Stimulated activated effector memory CD8-positive, alpha-beta T cell treated with anti-CD3 and anti-CD28 coated beads, Interleukin-12 subunit alpha, Interleukin-12 subunit beta, amount 100 ng/mL, for 72 hours (primary cell): ENCODE measurements around the gene ODF4.
"Not testable (repeated sequence)": the region's sequence is repeated elsewhere in the genome, so short reads cannot be mapped to it uniquely, and the experiment has no call there.

Experiments used
- ATAC-seq: fragments of 150-1000 bp; cut with Tn5 transposase; 2 replicates; pipeline ENCODE4 v1.10.0; 2021
- DNase-seq, 2 donors: peaks; one replicate each; pipeline ENCODE4 v3.0.0; 2021 to 2022; ENCODE audit warnings: low spot score in 2 of 2
- H3K27ac Mint-ChIP-seq: one replicate; pipeline ENCODE4 v1.8.0; 2022; ENCODE audit warnings: mild to moderate bottlenecking, mixed read lengths
- H3K36me3 Mint-ChIP-seq: one replicate; pipeline ENCODE4 v1.8.0; 2022; ENCODE audit warnings: mild to moderate bottlenecking, mixed read lengths
- H3K4me1 Mint-ChIP-seq: one replicate; pipeline ENCODE4 v1.8.0; 2022; ENCODE audit warnings: mixed read lengths
- H3K4me3 Mint-ChIP-seq: one replicate; pipeline ENCODE4 v1.8.0; 2022; ENCODE audit warnings: mild to moderate bottlenecking, mixed read lengths
- H3K9me3 Mint-ChIP-seq: one replicate; pipeline ENCODE4 v1.8.0; 2022; ENCODE audit warnings: mixed read lengths

ODF4 gene

GRCh38 chr17:8345951-8346665 is 6.5 kb downstream of the ODF4 start:
- no peak for ATAC-seq
- Mint-ChIP-seq H3K4me1 (peaks cover 7% of the 10 kb centered on the region), H3K36me3 (no peaks in the 10 kb centered on the region), H3K27ac (no peak overlapping the region), H3K9me3 (no peaks in the 10 kb centered on the region), H3K4me3 (no peak overlapping the region)
- no peak for DNase-seq

GRCh38 chr17:8347001-8347400 is 7.4 kb downstream of the ODF4 start:
- H3K36me3 Mint-ChIP-seq, H3K27ac Mint-ChIP-seq, H3K4me1 Mint-ChIP-seq, H3K9me3 Mint-ChIP-seq, DNase-seq, ATAC-seq, H3K4me3 Mint-ChIP-seq: not testable (repeated sequence)

- Mint-ChIP-seq H3K27ac (no peak overlapping the region), H3K4me1 (no peaks in the 10 kb centered on the region), H3K36me3 (no peaks in the 10 kb centered on the region), H3K4me3 (no peak overlapping the region), H3K9me3 (no peaks in the 10 kb centered on the region)
- DNase-seq (no peak), ATAC-seq (no peak)
These were observed 10.7 kb downstream of the ODF4 start for GRCh38 chr17:8350339-8350738.

GRCh38 chr17:8353736-8354135 is 14.1 kb downstream of the ODF4 start:
- no peak overlapping the region for H3K4me3 Mint-ChIP-seq
- ATAC-seq, result no peak
- H3K9me3 Mint-ChIP-seq, result no peaks in the 10 kb centered on the region

GRCh38 chr17:8354236-8354635 is 14.6 kb downstream of the ODF4 start:
- Mint-ChIP-seq H3K36me3 (no peaks in the 10 kb centered on the region), H3K4me3 (no peak overlapping the region), H3K4me1 (no peaks in the 10 kb centered on the region), H3K9me3 (no peaks in the 10 kb centered on the region), H3K27ac (no peak overlapping the region)
- ATAC-seq, result no peak
- DNase-seq, result no peak

More at GRCh38 chr17:8353736-8354135, 14.1 kb downstream of the ODF4 start:
- no peak for DNase-seq
- H3K4me1 Mint-ChIP-seq, result no peaks in the 10 kb centered on the region
- H3K36me3 Mint-ChIP-seq, result no peaks in the 10 kb centered on the region
- H3K27ac Mint-ChIP-seq, result no peak overlapping the region

GRCh38 chr17:8357910-8358309 is 18.3 kb downstream of the ODF4 start:
- Mint-ChIP-seq H3K36me3 (no peaks in the 10 kb centered on the region), H3K4me1 (peaks cover 7% of the 10 kb centered on the region), H3K4me3 (no peak overlapping the region), H3K9me3 (no peaks in the 10 kb centered on the region), H3K27ac (no peak overlapping the region)
- DNase-seq (no peak), ATAC-seq (no peak)

- Mint-ChIP-seq H3K36me3 (no peaks in the 10 kb centered on the region), H3K4me3 (no peak overlapping the region), H3K27ac (no peak overlapping the region), H3K9me3 (no peaks in the 10 kb centered on the region), H3K4me1 (peaks cover 7% of the 10 kb centered on the region)
- DNase-seq (no peak), ATAC-seq (no peak)
These were observed 20.1 kb downstream of the ODF4 start for GRCh38 chr17:8359769-8360168.

GRCh38 chr17:8360260-8360659 is 20.6 kb downstream of the ODF4 start:
- peaks cover 7% of the 10 kb centered on the region for H3K4me1 Mint-ChIP-seq
- no peaks in the 10 kb centered on the region for H3K9me3 Mint-ChIP-seq
- H3K27ac Mint-ChIP-seq, result no peak overlapping the region
- H3K4me3 Mint-ChIP-seq, result no peak overlapping the region
- DNase-seq (no peak), ATAC-seq (no peak)
- no peaks in the 10 kb centered on the region for H3K36me3 Mint-ChIP-seq

GRCh38 chr17:8360751-8361150 is 21.1 kb downstream of the ODF4 start:
- Mint-ChIP-seq H3K36me3 (no peaks in the 10 kb centered on the region), H3K4me3 (no peak overlapping the region), H3K4me1 (peaks cover 7% of the 10 kb centered on the region), H3K27ac (peak overlapping the region; percentile 39), H3K9me3 (no peaks in the 10 kb centered on the region)
- DNase-seq, result no peak
- no peak for ATAC-seq

GRCh38 chr17:8362651-8363332 is 23.2 kb downstream of the ODF4 start:
- no peak overlapping the region for H3K4me3 Mint-ChIP-seq
- H3K4me1 Mint-ChIP-seq, result peaks cover 7% of the 10 kb centered on the region
- ATAC-seq (no peak), DNase-seq (no peak)
- H3K36me3 Mint-ChIP-seq, result peaks cover 4% of the 10 kb centered on the region
- H3K9me3 Mint-ChIP-seq, result no peaks in the 10 kb centered on the region
- no peak overlapping the region for H3K27ac Mint-ChIP-seq

GRCh38 chr17:8365143-8365542 is 25.5 kb downstream of the ODF4 start:
- ATAC-seq (no peak), DNase-seq (no peak)
- no peaks in the 10 kb centered on the region for H3K9me3 Mint-ChIP-seq
- H3K4me1 Mint-ChIP-seq, result no peaks in the 10 kb centered on the region
- peaks cover 17% of the 10 kb centered on the region for H3K36me3 Mint-ChIP-seq
- no peak overlapping the region for H3K4me3 Mint-ChIP-seq
- no peak overlapping the region for H3K27ac Mint-ChIP-seq

GRCh38 chr17:8366231-8366630 is 26.6 kb downstream of the ODF4 start:
- Mint-ChIP-seq H3K4me3 (no peak overlapping the region), H3K4me1 (no peaks in the 10 kb centered on the region), H3K36me3 (peaks cover 20% of the 10 kb centered on the region), H3K27ac (peak overlapping the region; percentile 33), H3K9me3 (no peaks in the 10 kb centered on the region)
- DNase-seq, result no peak
- ATAC-seq, result no peak

- no peaks in the 10 kb centered on the region for H3K4me1 Mint-ChIP-seq
- H3K4me3 Mint-ChIP-seq, result no peak overlapping the region
- peaks cover 20% of the 10 kb centered on the region for H3K36me3 Mint-ChIP-seq
- H3K27ac Mint-ChIP-seq, result no peak overlapping the region
- DNase-seq (no peak), ATAC-seq (no peak)
- no peaks in the 10 kb centered on the region for H3K9me3 Mint-ChIP-seq
These were observed 28.6 kb downstream of the ODF4 start for GRCh38 chr17:8368193-8368592.

- peaks cover 21% of the 10 kb centered on the region for H3K36me3 Mint-ChIP-seq
- ATAC-seq, result no peak
- no peak overlapping the region for H3K27ac Mint-ChIP-seq
- no peaks in the 10 kb centered on the region for H3K9me3 Mint-ChIP-seq
- no peak overlapping the region for H3K4me3 Mint-ChIP-seq
- no peaks in the 10 kb centered on the region for H3K4me1 Mint-ChIP-seq
- DNase-seq, result no peak
These were observed 30.3 kb downstream of the ODF4 start for GRCh38 chr17:8369944-8370343.

GRCh38 chr17:8371786-8372185 is 32.1 kb downstream of the ODF4 start:
- Mint-ChIP-seq H3K27ac (no peak overlapping the region), H3K4me3 (no peak overlapping the region), H3K9me3 (no peaks in the 10 kb centered on the region), H3K4me1 (peaks cover 15% of the 10 kb centered on the region), H3K36me3 (peaks cover 35% of the 10 kb centered on the region)
- DNase-seq (no peak), ATAC-seq (no peak)

- H3K4me1 Mint-ChIP-seq, result peaks cover 18% of the 10 kb centered on the region
- H3K9me3 Mint-ChIP-seq, result no peaks in the 10 kb centered on the region
- no peak overlapping the region for H3K27ac Mint-ChIP-seq
- H3K4me3 Mint-ChIP-seq, result no peak overlapping the region
- DNase-seq (no peak), ATAC-seq (no peak)
- peaks cover 41% of the 10 kb centered on the region for H3K36me3 Mint-ChIP-seq
These were observed 32.8 kb downstream of the ODF4 start for GRCh38 chr17:8372422-8372821.
